ENCODE data around the gene NEK9. TPM values are rescaled to one million over a fixed set of nuclear protein-coding genes. Genes with fewer than 3 reads are reported as not detected.

NEK9 gene
- total and polyA plus RNA-seq, 10 of the 15 experiments (the other 5 are each of a cell fraction or from before 2014, with no cell fraction given), result 6.0 to 78.8 (median 44.7) TPM

DNA sequence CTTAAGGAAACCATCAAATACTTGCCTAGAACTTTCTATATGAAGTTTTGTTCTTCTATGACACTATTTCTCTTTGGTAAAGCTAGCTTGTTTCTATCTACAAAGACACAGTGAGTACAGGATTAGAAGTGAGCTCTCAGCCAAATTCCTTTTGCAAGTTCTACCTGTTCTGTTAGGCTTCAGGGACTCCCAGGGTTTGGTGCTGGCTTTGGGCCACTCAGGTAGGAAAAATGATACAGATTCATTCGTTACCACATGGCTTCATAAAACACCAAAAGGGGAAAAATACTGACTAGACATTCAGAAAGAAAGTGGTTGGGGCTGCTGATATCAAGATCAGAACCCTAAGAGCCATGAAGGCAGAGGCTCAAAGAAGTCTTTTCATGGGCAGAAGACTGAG lies 43.6 kb downstream of the NEK9 start:
- intact Hi-C loops (cut with micrococcal nuclease; ENCODE audit: unreplicated experiment), result no loop called here
- CTCF ChIA-PET, result interaction anchor here (0.6 to 2.3 kb wide), 3 partner anchors 21 to 222 kb away, joined by 3 to 6 read pairs (median 3); no protein-coding TSS in a partner anchor
- BruUV-seq (replicated peaks), result no TSS peak
- RAD21 ChIA-PET (ENCODE audit: unreplicated experiment), result no interaction called here
- H2AFZ ChIP-seq (ENCODE audit: control insufficient read depth, low read depth, low read length), result no peak overlapping the region
- H3K79me2 ChIP-seq (ENCODE audit: control insufficient read depth, insufficient read depth, low read length), result no peaks in the 10 kb centered on the region
- no peak for FAIRE-seq
- SMC1A ChIA-PET (ENCODE audit: uncharacterized antibody, unreplicated experiment), result interaction anchor here (1.1 to 1.6 kb wide), 2 partner anchors 20 to 223 kb away, joined by 3 to 4 read pairs; no protein-coding TSS in a partner anchor
- H3K4me3 ChIP-seq, result no peak overlapping the region
- no peaks in the 10 kb centered on the region for H4K20me1 ChIP-seq (ENCODE audit: control insufficient read depth, insufficient read depth)
- H3K9me3 ChIP-seq (replicated peaks; ENCODE audit: control insufficient read depth, insufficient read depth, low read length), result no peaks in the 10 kb centered on the region
- ATAC-seq, result no peak
- no peak for TF ChIP-seq PRDM15 (CRISPR knock-in tag; IDR thresholded peaks at IDR 0.05)
- TF ChIP-seq BCL3 (IDR thresholded peaks at IDR 0.05; ENCODE audit: borderline replicate concordance, insufficient read depth, low read depth, low read length, poor library complexity, severe bottlenecking), result no peak
- no peak for TF ChIP-seq CEBPZ (IDR thresholded peaks at IDR 0.05; ENCODE audit: low read depth, low read length)
- TF ChIP-seq ZSCAN29 (IDR thresholded peaks at IDR 0.05), result no peak
- no peak for TF ChIP-seq MYB (IDR thresholded peaks at IDR 0.05; ENCODE audit: borderline replicate concordance, low read depth, low read length)
- in situ Hi-C loops (cut with MboI), result no loop called here
- H3K27me3 ChIP-seq (replicated peaks in 1 of 2; ENCODE audit: control insufficient read depth in 2 of 2, insufficient read depth in 2 of 2, low read length in 1 of 2), result no peaks in the 10 kb centered on the region
- POLR2A ChIA-PET, result interaction anchor here (1.1 kb wide), 1 partner anchor 14 kb away, joined by 3 read pairs; the partner anchor contains the start of gene ZC2HC1C
- no peaks in the 10 kb centered on the region for H3K4me1 ChIP-seq (ENCODE audit: control insufficient read depth, insufficient read depth, low read length)
- H3K36me3 ChIP-seq (ENCODE audit: control insufficient read depth in 2 of 2, insufficient read depth in 2 of 2, low read length in 1 of 2), result peaks cover 4 to 32% of the 10 kb centered on the region in 2 experiments
- 94% methylated on average over 1 of the region's 1 CpG for WGBS (ENCODE audit: insufficient coverage, insufficient replicate concordance, low lambda C conversion rate, missing lambda C conversion rate)
- H3K9ac ChIP-seq (ENCODE audit: control insufficient read depth, insufficient read depth, low read length), result no peak overlapping the region
- no peak overlapping the region for H3K4me2 ChIP-seq (ENCODE audit: control insufficient read depth, insufficient read depth)
- DNase-seq (ENCODE audit: low read depth, low spot score), result no peak
- no peak overlapping the region for H3K27ac ChIP-seq (ENCODE audit: control insufficient read depth, insufficient read depth)
